ENCODE results near the gene KIF16B. TPM values are rescaled to one million over a fixed set of nuclear protein-coding genes. Genes with fewer than 3 reads are reported as not detected.

The KIF16B gene
- total and polyA plus RNA-seq, 2 experiments from 2014 or later: 8.2 to 26.5 TPM

DNA sequence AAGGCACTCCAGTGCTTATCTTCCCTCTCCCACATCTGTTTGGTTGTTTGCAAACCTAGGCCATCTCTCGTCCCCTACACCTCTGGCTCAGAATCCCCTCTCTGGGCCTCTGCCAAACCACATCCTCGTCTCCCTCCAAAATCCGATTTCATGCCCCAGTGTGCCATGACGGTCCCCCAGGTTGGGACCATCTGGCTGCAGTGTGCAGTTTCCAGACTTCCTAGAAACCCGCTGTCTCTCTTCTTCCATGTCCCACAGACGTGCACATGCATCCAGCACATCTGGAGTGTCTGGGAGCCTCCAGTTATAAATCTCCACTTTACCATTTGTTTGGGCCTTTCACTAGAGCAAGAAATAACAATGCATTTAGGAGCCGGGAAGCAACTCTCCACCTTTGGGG lies 316.2 kb downstream of the KIF16B start:
- H3K27me3 ChIP-seq: no peaks in the 10 kb centered on the region
- TF ChIP-seq, protein P1, sequence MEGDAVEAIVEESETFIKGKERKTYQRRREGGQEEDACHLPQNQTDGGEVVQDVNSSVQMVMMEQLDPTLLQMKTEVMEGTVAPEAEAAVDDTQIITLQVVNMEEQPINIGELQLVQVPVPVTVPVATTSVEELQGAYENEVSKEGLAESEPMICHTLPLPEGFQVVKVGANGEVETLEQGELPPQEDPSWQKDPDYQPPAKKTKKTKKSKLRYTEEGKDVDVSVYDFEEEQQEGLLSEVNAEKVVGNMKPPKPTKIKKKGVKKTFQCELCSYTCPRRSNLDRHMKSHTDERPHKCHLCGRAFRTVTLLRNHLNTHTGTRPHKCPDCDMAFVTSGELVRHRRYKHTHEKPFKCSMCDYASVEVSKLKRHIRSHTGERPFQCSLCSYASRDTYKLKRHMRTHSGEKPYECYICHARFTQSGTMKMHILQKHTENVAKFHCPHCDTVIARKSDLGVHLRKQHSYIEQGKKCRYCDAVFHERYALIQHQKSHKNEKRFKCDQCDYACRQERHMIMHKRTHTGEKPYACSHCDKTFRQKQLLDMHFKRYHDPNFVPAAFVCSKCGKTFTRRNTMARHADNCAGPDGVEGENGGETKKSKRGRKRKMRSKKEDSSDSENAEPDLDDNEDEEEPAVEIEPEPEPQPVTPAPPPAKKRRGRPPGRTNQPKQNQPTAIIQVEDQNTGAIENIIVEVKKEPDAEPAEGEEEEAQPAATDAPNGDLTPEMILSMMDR (IDR thresholded peaks at IDR 0.05; ENCODE audit: low read depth, low read length): no peak
- no peaks in the 10 kb centered on the region for H3K36me3 ChIP-seq
- H3K9me3 ChIP-seq (ENCODE audit: low read depth): no peaks in the 10 kb centered on the region
- no peak overlapping the region for H3K27ac ChIP-seq
- no peaks in the 10 kb centered on the region for H3K4me1 ChIP-seq (ENCODE audit: low read depth)
- DNase-seq (ENCODE audit: low read depth in 1 of 2, low spot score in 1 of 2): no peak
- H3K4me3 ChIP-seq: no peak overlapping the region

DNA sequence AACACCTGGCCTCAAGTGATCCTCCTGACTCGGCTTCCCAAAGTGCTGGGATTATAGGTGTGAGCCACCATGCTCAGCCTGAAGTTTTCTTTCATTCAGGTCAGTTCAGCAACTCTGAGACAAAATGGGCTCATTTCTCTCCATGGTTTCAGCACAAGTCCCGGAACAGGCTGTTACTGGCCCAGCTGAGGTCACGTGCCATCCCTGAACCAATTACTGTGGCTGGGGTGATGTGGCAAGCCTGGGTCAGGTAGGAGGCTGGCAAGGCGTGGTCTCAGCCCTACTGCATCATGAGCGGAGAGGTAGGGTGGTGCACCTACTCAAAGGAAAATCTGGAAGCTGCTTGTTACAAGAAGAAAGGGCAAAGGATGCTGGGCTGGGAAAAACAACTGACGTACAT lies 326.4 kb downstream of the KIF16B start:
- H3K36me3 ChIP-seq: no peaks in the 10 kb centered on the region
- peaks cover 5% of the 10 kb centered on the region for H3K4me1 ChIP-seq (ENCODE audit: low read depth)
- no peaks in the 10 kb centered on the region for H3K9me3 ChIP-seq (ENCODE audit: low read depth)
- H3K27me3 ChIP-seq: no peaks in the 10 kb centered on the region
- H3K4me3 ChIP-seq: no peak overlapping the region
- no peak for DNase-seq (ENCODE audit: low read depth in 1 of 2, low spot score in 1 of 2)
- no peak overlapping the region for H3K27ac ChIP-seq
- TF ChIP-seq, protein P1 (IDR thresholded peaks at IDR 0.05; ENCODE audit: low read depth, low read length): no peak

DNA sequence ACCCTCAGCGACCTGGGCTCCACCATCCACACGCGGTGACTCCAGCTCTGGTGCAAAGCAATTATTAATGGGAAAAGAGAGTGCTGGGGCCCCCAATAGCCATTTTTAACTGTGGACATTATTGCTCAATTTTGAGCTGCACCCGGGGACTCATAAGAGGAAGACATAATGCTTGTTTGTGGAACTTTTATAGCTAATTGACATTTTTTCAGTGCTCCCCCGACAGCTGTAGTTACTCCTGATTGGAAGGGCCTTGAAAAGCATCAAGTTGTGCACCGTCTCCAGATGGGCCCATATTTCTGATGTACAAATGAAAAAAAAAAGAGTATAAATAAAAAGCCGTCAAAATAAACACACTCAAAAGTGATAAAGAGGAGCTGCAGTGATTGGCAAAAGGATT lies 327.0 kb downstream of the KIF16B start:
- Histone ChIP-seq H3K9me3 (ENCODE audit: low read depth) (no peaks in the 10 kb centered on the region), H3K27ac (no peak overlapping the region), H3K36me3 (no peaks in the 10 kb centered on the region), H3K4me1 (ENCODE audit: low read depth) (peaks cover 10% of the 10 kb centered on the region), H3K4me3 (no peak overlapping the region), H3K27me3 (no peaks in the 10 kb centered on the region)
- no peak for DNase-seq (ENCODE audit: low read depth in 1 of 2, low spot score in 1 of 2)
- TF ChIP-seq, protein P1 (IDR thresholded peaks at IDR 0.05; ENCODE audit: low read depth, low read length): no peak

DNA sequence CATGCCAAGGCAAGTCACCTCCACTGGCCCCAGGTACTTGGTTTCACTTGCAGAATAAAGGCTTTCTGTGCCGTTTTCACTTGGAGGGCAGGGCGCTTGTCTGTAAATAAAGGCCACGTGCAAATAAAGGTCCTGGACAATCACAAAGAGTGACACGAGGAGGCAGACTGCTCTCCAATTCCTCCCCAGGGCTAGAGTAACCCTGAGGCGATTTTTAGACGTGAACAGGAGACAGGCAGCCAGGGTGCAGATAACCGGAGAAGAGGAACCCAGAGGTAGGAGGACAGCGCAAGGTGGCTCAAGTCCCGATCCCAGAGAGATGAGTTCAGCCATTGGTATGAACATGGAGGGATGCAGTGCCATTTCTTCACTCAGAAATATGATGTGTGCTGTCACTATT lies 327.4 kb downstream of the KIF16B start:
- TF ChIP-seq, protein P1 (IDR thresholded peaks at IDR 0.05; ENCODE audit: low read depth, low read length): no peak
- Histone ChIP-seq H3K4me1 (ENCODE audit: low read depth) (peaks cover 10% of the 10 kb centered on the region), H3K27me3 (no peaks in the 10 kb centered on the region), H3K9me3 (ENCODE audit: low read depth) (no peaks in the 10 kb centered on the region), H3K4me3 (no peak overlapping the region), H3K27ac (no peak overlapping the region), H3K36me3 (no peaks in the 10 kb centered on the region)
- DNase-seq (ENCODE audit: low read depth in 1 of 2, low spot score in 1 of 2): no peak

DNA sequence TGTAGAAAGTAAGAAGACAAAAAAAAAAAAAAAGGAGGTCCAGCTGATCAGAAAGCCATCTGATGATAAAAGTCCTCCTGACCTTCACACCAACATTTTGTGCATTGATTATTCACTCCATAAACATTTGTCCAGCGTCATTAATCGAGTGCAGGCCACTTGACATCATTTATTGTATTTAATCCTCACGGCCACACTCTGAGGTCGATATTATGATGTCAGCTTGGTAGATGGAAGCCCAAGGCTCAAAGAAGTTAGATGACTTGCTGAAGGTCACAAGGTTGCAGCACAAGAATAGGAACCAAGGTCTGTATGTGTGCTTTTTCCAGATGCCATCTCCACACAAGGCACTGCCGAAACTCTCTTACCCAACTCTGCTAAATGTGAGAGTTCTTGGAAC lies 328.4 kb downstream of the KIF16B start:
- Histone ChIP-seq H3K36me3 (no peaks in the 10 kb centered on the region), H3K9me3 (ENCODE audit: low read depth) (no peaks in the 10 kb centered on the region), H3K27ac (no peak overlapping the region), H3K27me3 (no peaks in the 10 kb centered on the region), H3K4me3 (no peak overlapping the region), H3K4me1 (ENCODE audit: low read depth) (peaks cover 10% of the 10 kb centered on the region)
- DNase-seq (ENCODE audit: low read depth in 1 of 2, low spot score in 1 of 2): no peak
- TF ChIP-seq, protein P1 (IDR thresholded peaks at IDR 0.05; ENCODE audit: low read depth, low read length): no peak

DNA sequence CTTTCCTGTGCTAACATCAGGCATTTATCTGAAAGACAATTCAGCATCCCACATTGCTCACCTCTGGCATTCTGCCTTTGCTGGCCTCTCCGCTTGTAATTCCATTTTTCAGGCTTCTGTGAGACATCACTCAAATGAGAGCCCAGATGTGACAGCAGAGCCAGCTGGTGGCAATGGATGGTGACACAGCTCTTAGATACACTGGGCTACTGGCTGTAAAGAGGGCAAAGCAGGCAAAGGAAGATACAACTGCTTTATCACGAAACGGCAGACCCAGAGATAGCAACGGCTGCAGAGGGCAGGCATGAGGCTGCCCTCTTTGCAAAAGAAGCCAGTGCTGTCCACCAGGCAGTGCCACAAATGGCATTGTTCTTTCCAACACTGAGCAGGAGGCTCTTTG lies 329.8 kb downstream of the KIF16B start:
- Histone ChIP-seq H3K4me3 (no peak overlapping the region), H3K27ac (no peak overlapping the region), H3K27me3 (no peaks in the 10 kb centered on the region), H3K36me3 (no peaks in the 10 kb centered on the region), H3K9me3 (ENCODE audit: low read depth) (no peaks in the 10 kb centered on the region), H3K4me1 (ENCODE audit: low read depth) (peaks cover 10% of the 10 kb centered on the region)
- DNase-seq (ENCODE audit: low read depth in 1 of 2, low spot score in 1 of 2): no peak
- TF ChIP-seq, protein P1 (IDR thresholded peaks at IDR 0.05; ENCODE audit: low read depth, low read length): no peak
